ENCODE measurements around the gene ETS1.

ETS1 gene, protein sequence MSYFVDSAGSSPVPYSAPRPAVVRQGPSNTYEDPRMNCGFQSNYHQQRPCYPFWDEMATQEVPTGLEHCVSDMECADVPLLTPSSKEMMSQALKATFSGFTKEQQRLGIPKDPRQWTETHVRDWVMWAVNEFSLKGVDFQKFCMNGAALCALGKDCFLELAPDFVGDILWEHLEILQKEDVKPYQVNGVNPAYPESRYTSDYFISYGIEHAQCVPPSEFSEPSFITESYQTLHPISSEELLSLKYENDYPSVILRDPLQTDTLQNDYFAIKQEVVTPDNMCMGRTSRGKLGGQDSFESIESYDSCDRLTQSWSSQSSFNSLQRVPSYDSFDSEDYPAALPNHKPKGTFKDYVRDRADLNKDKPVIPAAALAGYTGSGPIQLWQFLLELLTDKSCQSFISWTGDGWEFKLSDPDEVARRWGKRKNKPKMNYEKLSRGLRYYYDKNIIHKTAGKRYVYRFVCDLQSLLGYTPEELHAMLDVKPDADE

DNA sequence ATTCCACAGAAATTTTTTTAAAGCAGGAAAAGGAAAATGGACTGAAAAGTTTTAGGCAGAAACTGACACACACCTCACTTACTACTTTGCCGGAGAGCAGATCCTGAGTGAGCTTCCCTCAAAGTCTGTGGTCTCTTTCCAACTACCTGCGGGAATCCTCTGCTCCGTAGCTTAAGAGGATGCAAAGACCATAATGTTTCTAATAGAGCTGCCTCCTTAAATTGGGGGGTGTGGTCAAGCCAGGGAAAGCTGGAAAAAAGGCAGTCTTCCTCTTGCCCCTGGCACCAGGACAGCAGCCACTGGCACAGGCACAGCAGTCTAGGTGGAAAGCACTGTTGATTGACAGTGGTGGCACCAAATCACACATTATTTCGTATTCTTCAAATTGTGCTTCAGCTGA, at the start of gene ETS1:
ETS1 (minus strand) TSS at position 144 of the 400 bp plus-strand sequence. CDS start 14,428 bp downstream, outside the sequence.
- DNase-seq, result no peak

DNA sequence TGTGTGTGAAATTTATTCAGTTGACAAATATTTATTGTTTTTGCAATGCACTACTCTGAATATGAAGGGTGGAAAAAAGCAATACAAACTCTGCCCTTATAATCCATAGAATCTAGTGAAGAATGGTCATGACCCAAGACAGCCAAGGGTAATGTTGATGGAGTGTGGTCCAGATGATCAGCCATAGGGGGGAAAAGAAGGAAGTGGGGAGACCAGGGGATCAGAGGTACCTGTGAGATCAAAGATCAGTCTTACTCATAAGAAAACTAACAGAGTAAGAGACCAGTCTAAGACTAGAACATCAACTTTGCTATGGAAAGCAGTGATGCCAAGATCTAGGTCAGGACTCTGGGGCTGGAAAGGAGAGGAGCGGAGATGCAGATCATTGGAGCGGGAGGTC, 47.0 kb upstream of the ETS1 start:
- DNase-seq, result no peak

DNA sequence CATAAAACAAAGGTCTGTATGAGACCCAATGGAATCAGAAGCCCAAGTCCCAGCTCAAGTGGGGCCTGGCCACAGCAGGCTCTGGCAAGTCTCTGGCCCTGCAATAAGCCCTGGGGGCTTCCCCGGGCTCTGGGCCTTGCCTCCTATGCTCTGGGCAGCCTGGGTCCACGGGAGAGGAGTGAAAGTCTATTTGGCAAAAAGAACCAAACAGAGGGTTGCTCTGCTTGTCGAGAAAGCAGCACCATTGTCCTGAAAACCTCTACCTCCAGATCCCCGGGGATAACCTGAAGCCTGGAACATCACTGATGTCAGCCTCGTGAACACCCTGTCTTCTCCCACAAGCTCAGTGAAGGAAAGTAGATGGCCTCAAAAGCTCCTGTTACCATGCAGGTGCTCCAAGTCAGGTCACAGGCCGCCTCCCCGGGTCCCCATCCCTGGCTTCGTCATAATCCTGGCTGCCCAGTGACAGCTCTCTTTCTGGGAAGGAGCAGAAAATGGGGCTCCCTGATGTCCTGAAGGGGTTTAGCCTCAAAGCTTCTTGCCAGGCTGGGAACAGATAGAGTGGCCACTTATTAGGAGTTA, 46.1 kb upstream of the ETS1 start:
- no peak for DNase-seq

DNA sequence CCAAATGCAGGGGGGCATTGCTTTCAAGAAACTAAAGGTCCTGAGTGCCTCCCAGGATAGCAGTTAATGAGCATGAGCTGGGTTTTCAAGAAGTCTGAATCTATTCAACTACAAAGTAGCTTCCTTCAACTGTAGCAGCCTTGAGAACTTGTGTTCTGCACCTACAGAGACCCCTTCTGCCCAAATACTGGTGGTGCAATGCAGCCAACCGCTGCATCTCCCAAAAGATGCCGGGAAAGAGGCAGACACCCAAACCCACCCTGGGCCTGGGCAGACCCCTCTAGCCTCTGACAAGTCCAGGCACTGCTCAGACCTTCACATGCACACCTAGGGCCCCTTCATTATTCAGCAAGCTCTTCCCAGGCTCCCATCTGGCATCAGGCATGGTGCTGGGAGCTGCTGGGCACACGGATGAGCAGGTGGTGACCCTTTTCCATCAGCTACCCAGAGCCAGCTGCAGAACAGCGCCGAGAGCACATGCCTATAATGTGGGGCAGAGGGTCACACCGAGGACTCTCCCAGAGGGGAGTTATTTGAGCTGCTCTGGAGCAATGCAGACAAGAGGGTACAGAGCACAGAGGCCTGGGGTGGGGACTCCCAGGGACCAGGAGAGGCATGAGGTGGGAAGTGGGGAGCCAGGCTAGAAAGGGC, 44.9 kb upstream of the ETS1 start:
- DNase-seq, result peak; percentile 25

DNA sequence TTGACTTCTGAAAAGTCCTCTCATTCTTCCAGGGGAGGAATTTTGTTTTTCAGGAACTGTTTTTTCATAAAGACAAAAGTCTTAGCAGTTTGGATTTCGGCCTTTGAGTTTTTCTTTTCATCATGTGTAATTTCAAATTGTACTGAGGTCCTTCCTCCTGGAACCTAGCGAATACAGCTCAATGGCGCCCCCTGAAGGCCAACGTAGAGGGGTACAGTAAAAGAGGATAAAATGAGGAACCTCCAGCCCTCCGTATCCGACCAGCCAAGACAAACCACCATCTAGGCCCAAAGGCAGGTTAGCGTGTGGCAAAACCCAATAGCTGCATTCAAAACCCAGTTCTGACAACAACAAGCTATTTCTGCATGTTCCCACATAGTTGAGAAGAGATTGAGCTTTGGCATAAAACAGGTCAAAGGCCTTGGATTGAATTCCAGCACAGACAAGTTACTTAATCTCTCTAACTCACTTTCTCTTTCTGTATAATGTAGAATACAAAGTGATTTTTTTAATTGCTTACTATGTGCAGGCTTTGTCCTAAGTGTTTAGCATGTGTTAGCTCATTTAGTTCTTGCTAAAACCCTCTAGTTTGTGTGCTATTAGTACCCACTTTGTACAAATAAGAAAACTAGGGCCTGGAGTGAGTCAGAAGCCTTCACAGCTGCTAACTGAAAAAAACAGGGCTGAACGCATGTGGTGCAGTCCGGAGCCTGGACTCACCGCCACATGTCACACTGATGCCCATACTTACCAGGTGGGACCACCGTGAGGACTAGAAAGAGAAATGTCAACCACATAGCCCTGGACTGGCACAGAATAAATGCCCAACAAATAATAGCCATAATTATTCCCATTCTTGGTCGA, 43.2 kb upstream of the ETS1 start:
- DNase-seq, result peak; percentile 84

DNA sequence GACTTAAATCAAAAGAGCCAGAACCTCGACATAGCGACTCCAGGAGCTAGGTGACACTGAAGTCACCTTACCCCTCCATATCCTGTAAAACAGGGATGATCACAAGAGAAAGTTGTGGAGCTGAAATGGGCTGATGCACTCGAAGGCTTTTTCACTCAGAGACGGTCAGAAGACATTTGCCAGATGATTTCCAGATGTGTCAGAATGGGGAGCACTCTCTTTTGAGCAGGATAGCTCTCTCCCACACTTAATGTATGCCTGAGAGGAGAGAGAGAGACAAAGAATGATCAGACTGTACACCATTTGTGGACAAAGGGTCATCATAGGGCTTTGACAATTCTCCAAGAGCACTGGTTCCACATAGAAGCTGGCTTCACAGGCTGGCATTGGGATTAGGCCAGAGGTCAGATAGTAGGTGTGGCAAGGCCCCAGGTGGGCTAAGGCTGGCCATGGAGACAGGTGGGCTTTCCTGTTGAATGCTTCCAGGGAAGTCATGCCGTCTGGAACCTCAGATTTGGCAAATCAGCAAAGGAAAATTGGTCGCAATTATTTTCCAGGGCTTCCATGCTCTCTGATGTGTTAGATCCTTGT, 42.3 kb upstream of the ETS1 start:
- DNase-seq, result no peak

DNA sequence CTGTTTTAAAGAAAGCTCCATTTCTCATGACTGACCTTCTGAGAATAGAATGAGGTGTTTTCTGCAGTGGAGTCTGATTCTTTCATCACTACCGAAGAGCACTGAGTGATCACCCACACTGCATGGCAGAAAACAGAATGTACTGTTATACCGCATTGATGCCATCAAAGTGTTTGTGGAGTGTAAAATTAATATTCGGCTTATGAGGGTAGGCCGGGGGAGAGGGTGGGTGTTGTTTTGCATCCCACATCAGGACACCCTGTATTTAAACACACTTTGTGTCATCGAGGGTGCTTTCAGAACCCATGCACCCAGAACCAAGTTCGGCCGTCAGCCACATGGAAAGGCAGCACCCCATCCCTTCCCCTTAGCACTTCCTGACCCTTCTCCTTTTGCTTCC, 41.3 kb upstream of the ETS1 start:
- DNase-seq, result no peak

DNA sequence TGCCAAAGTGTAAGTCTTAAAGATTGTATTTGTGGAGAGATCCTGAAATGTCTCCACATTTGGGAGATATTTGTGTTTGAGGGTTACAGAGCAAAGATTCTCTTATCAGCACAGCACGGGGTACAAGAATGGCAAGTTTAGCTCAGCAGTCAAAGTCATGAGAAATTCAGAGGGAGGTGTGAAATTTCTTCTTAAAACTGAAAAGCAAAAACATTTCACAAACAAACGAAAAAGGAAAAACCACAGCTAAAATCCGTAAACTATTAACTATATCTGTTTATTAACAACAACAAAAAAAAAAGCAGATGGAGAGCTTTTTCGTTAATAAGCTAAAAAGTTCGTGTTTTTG, 40.9 kb upstream of the ETS1 start:
- no peak for DNase-seq

DNA sequence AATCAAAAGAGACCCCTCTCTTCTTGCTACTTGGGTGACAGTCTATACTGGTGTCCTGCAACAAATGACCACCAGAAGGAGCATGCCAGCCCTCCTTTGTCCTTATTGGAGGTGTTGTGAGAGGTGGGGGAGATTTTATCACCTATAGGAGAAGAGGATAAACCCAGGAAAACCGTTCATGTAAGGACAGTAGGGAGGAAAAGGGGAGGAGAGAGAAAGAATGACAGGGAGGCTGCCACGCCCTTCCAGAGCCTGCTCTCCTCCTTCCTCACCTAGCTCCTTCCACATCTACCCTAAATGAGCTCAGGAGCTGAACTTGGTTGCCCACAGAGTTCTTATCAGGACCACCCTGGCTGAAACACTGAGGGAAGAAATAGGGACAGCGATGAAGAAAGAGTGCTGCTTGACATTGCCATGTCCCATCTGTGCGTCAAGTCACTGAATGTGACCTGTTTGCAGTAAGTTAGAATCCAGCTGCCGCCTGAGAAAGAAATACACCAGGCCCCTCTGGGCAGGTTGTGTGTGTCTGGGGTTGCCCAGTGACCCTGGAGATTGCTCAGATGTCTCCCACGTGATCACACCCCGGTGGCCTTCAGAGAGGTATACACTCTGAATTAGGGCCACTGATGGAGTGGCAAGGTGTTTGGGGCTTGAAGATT, 40.4 kb upstream of the ETS1 start:
- DNase-seq, result no peak

DNA sequence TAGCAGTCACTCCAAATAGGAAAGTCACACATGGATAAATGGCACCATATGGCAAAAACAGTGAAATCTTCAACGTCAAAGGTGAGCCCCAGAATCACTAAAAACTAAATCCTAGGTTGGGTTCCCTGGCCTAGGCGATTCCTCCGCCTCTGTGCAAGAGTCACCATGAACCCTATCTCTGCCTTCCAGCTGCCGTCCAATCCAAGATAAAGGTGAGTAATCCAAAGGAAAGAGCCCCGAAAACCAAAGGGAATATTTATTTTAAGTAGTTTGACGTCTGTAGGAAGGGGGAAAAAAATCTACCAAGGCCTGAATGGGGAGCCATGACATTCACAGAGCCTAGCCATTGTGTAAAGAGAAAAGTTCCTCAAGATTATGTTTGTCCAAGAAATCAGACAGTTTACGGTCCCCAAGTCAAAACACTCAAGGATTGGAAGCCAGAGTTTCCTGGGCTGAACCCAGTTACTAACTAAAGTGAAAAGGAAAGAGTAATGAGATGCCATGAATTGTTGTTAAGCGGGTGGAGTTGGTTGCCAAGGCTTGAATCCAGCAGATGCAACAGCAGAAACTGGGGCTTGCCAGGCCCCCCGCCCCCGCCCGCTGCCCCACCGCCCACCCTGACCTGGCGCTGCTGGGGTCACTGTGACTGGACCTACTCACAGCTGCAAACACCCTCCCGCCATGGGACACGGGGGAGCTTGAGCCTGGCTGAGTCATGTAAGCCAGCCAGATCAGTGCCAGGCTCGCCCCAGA, 39.7 kb upstream of the ETS1 start:
- DNase-seq, result no peak

DNA sequence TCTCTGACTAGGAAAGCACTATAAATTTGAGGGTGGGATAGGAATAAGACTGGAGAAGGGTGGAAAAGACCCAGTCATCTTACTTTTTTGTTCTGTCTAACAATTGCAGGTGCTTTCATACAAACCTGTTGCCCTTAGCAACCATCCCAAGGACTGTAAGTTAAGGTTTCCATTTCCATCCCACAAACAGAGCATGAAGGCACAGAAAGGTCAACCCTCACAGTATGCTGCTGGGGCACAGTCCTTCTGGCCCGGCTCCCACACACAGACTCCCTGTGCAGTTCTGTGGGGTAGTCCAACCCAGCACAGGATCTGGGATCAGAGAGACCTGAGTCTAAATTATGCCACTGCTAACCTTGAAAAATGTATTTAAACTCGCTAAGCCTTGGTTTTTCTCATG, 38.4 kb upstream of the ETS1 start:
- DNase-seq, result no peak

DNA sequence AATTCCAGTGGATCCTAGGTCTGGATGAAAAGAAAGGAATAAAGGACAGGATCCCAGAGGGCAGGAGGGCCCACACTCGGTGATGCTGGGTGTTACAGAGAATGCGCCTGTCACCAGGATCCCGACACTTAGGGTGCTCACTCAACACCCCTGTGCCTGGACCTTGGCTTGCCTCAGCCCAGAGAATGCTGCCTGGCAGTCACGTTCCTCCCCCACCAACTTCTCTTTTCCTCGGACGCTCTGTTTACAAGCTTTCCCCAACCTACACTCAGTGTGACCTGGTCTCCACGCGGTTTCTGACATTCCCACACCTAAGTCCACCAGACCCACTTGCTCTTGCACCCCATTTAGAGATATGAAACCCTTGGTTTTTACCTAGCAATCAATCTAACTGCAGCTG, 38.0 kb upstream of the ETS1 start:
- no peak for DNase-seq

DNA sequence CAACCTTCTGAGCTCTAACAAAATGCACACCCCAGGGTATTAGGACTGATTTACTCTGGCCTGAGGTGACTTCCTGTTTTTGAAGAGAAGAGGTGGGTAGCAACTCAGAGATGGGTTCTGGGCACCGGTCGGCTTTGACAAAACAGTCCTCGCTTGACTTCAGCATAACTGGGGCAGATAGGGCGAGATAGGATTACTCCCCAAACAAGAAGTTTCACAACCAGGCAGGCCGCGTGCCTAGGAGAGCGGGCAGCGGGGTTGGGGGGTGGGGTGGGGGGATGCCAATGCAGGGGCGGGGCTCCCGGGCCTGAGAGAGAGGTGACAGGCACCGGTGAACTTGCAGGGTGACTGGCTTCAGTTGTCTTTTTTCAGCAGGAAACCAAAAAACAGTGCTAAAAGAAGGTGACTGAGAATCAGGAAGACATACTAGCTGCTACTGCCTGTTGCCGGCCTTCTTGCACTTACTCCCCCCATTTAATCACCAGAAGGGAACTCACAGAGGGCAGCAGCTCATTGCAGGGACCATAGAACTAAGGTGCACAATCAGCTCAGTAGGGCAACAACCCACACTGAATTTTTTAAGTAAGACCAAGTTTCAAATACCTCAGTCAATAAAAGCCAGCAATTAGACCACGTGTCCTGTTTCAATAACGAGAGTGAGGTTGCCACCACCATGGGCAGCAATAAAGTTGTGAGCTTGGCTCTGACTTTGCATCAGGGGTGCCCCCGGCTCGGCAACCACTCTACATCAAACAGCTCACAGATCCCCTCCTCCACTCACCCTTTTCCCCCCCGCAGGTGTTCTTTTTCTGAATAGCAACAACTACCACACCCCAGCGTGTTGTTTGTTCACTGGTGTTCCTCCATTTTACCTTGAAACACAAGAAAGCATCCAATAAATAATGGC, 37.2 kb upstream of the ETS1 start:
- DNase-seq, result peak; percentile 14

DNA sequence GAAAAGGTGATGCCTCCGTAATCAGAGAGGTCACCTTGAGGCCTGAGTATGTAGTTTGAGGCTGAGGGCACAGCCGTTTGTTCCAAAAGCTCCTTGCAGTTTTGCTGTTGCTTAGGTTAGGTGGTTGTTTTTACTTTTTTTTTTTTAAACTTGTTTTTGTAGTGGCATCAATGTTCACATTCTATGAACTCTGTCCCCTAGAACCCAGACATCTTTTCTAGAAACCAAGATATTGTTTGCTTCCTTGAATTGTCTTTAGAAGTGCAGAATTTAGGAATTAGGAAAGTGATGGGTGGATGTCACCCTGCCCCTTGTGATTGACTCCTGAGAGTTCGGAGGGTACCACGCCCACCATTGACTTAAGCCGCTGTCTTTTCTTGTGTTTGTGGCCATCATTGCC, 35.7 kb upstream of the ETS1 start:
- no peak for DNase-seq

DNA sequence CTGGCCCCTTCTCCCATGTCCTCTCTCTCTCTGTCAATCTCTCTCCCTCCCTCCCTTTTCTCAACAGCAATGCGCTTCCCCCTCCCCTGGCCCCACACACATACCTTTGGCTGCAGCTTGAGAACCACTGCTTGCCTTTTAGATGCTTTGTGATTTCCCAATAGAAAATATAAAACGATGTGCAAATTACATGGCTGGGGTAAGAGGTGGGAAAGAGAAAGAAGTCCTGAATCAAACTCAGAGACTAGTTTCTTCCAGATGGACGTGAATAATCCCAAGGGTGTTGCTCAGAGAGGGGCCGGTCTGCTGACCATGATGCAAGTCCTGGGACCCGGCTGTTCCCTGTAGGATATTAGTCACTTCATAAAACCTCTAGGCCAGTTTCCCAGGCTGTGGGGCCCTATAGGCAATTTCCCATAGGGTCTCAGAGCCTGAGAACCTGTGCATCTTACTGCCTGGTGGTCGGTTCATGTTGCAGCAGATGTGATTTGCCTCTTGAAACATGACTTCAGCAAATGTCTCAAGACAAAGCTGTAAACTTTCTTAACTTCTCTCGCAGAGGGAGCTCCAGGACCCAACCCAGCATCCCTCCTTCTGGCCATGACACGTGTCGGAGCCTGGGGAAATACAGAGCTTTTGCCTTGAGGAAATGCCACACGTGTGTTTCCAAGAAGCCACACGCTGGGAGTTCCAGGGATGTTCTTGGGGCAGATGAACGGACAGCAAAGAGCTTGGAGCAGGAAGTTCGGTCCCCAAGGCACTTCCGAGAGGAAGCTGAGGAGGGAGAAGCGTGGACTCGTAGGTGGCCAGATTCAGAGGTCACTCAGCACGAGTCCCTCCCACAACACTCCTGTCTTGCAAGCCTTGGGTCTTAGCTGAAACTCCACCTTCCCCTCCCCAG, 34.5 kb upstream of the ETS1 start:
- DNase-seq, result no peak

DNA sequence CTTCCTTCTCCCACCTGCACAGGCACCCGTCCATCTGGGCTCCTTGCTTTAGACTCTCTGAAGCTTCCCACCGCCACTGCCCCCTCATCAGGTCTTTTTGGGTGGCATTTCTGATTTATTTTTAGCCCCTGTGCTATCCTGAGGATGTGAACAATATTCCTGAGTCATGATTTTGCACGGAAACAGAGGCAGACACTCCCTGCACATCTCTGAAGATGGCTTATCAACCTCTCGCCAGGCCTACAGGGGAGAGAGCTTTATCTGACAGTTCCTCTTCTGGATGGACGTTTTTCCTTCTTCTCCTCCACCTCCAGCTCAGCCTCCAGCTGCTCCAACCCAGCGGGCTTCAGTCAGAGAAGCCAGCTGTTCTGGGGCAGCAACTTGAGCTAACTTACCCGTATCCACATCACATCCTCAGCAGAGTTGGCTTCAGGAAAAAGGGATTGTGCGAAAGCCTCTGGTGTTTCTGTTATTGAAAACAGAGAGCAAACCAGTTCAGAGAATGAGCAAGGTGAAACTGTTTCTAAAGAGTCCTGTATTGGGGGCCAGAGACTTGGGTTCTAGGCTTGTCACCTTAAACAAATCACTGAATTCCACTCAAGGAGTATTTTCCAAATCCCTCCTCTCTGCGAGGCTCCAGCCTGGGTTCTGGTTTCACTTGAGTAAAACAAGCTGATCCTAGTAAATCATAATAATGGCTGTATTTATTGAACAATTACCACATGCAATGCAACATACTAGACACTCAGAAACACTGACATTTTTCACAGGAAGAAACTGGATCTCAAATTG, 33.1 kb upstream of the ETS1 start:
- peak; percentile 13 for DNase-seq

DNA sequence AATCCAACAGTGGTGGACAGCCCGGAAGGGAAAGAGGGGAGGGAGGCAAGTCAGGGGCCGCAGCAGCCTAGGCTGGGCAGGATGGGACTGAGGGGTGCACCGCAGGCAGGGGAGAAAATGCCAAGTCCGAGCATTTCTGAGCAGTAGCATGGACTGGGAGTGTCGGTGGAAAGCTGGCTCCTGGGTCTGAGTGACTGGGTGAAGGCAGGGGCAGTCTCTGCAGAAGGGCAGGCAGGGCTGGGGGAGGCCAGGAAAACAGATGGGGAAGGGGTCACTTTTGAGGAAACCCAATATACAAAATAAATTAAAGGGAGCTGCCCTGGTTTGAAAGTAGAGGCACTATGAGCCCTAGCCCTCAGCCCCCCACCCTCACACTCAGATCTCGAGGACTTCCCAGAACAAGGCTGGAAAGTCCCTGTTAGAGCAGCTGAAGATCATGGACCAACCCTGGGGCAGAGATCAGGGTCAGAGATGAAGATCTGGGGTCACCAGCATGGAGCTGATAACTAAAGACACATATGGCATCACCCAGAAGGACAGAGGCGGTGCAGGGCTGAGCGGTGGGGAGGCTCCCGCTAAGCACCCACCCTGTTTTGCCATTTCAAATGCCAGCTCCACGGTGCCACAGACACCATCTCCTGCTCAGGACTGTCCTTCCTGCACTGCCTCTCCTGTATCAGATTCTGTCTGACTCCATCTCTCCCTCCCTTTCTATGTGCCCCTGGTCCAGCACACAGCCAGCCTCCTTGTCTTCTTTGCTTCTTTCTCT, 32.4 kb upstream of the ETS1 start:
- no peak for DNase-seq

DNA sequence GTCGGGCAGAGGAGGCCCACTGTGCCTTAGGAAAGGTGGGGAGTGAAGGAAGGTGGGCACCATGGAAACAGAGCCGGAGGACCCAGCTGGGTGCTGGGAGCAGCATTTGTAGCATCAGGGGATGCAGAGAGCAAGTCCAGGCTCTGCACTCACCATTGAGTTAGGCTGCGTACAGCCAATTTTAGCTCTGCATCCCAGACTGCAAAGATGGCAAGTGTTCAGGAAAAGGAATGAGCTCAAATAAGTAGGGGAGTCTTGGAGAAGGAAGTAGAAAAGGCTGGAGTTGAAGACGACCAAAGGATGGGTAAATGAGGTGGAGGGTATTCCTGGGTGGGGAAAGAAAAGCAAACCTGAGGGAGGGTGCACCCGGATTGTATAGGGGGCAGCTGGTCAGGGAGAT, 31.6 kb upstream of the ETS1 start:
- DNase-seq, result no peak
